Stomach (tissue), 9 donors: ENCODE results near the gene FAM193A. TPM values are rescaled to one million over a fixed set of nuclear protein-coding genes. Genes with fewer than 3 reads are reported as not detected.

Source experiments
- DNase-seq, 2 donors: peaks; one replicate each; pipeline versions ENCODE4 v3.0.0 to v3.0.0-alpha.2; 2013 to 2019
- H3K27ac ChIP-seq, 5 donors: fragments of 200-600 bp in 4 of 5; sonication (generic) in 4 of 5; one replicate each; pipeline ENCODE4 v1.5.1; 2013 to 2019; ENCODE audit warnings: mild to moderate bottlenecking in 1 of 5, moderate library complexity in 1 of 5
- H3K27me3 ChIP-seq, 3 donors: fragments of 200-600 bp; sonication (generic); one replicate each; pipeline ENCODE4 v1.5.1; 2017 to 2019; ENCODE audit warnings: mixed run types in 1 of 3
- H3K36me3 ChIP-seq, 4 donors: fragments of 200-600 bp; sonication (generic); 1 replicate in 3 of 4; 2 replicates in 1 of 4; pipeline ENCODE4 v1.5.1; 2016 to 2019
- H3K4me1 ChIP-seq, 4 donors: fragments of 200-600 bp; sonication (generic); one replicate each; pipeline ENCODE4 v1.5.1; 2016 to 2019
- H3K4me3 ChIP-seq, 4 donors: fragments of 200-600 bp; sonication (generic) in 3 of 4; one replicate each; pipeline ENCODE4 v1.5.1; 2016 to 2019; ENCODE audit warnings: mild to moderate bottlenecking in 1 of 4
- H3K9me3 ChIP-seq, 4 donors: fragments of 200-600 bp; sonication (generic); one replicate each; pipeline ENCODE4 v1.5.1; 2016 to 2019
- EP300 ChIP-seq: sonication (generic); formaldehyde crosslinking; IDR thresholded peaks from one replicate; pipeline ENCODE4 v1.6.1; 2017; ENCODE audit warnings: antibody characterized with exemption
- POLR2A ChIP-seq, 4 donors: fragments of 450-650 bp; IDR thresholded peaks; one replicate each; pipeline ENCODE4 v1.6.1; 2016; ENCODE audit warnings: antibody characterized with exemption in 4 of 4, control low read depth in 2 of 4, mild to moderate bottlenecking in 1 of 4, moderate library complexity in 1 of 4
- POLR2AphosphoS5 ChIP-seq, 3 donors: sonication (generic); formaldehyde crosslinking; IDR thresholded peaks; one replicate each; pipeline ENCODE4 v1.6.1; 2016; ENCODE audit warnings: antibody characterized with exemption in 3 of 3
- WGBS, 5 donors: extraction: QIAGEN DNeasy Blood & Tissue Kit in 3 of 5; methylation state at CpG; one replicate each; pipeline versions ENCODE4 v1.1.5 to v1.1.7; 2013 to 2018; 5-methylcytosine and 5-hydroxymethylcytosine counted together
- intact Hi-C: fragments of 100-400 bp; cut with DNase I; formaldehyde crosslinking; loops from one replicate; pipeline ENCODE4 v1.15.1; 2023; ENCODE audit warnings: low total_unique reads
- polyA plus RNA-seq, 3 donors: library from polyadenylated mRNA; stranded (reverse); fragments of 200-250 nt; gene quantifications; one replicate each; pipeline ENCODE4 v1.2.3, GENCODE V29; 2013
- total RNA-seq, 5 donors: library from RNA; depleted of rRNA; stranded (reverse); fragments of >200 nt; gene quantifications; one replicate each; pipeline versions ENCODE4 v1.1.0 to v1.2.3, GENCODE V29; 2014 to 2016
- TF ChIP-seq, protein P1 (sequence below), 7 experiments: fragments of 450-650 bp in 4 of 7; fragments of 200-600 bp in 3 of 7; sonication (generic) in 3 of 7; IDR thresholded peaks; one replicate each; pipeline ENCODE4 v1.5.1; 2016 to 2019; ENCODE audit warnings: antibody characterized with exemption in 7 of 7, control low read depth in 2 of 7, mild to moderate bottlenecking in 1 of 7
- donor health status: healthy with polysubstance abuse.
- donor health status: Bipolar disorder and iron deficiency.
- donor health status: healthy.

The FAM193A gene
- total and polyA plus RNA-seq, 8 donors: 4.9 to 107 (median 26.0) TPM

DNA sequence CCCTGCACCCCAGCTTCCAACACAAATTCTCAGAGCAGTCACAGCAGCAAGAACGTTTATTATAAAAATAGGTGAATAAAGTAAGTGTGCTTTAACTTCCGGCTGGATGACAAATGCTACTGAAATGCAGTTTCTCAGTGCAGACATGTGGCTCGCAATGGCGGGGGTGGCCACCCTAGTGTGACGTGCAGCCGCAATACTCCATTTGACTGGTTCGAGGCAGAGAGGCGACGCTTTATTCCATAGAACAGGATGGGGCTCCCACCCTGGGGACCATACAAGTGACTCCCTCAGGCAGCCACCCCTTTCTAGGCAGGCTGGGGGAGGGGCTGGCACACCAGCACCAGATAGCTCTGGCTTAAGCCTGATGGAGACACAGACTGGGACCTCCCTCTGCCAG lies 205.2 kb downstream of the FAM193A start:
- WGBS, 5 donors: 88 to 89% (median 88%) methylated on average over 9 of the region's 9 CpGs
- no peak for DNase-seq
- peaks cover 49 to 63% (median 57%) of the 10 kb centered on the region in 4 donors for H3K36me3 ChIP-seq

DNA sequence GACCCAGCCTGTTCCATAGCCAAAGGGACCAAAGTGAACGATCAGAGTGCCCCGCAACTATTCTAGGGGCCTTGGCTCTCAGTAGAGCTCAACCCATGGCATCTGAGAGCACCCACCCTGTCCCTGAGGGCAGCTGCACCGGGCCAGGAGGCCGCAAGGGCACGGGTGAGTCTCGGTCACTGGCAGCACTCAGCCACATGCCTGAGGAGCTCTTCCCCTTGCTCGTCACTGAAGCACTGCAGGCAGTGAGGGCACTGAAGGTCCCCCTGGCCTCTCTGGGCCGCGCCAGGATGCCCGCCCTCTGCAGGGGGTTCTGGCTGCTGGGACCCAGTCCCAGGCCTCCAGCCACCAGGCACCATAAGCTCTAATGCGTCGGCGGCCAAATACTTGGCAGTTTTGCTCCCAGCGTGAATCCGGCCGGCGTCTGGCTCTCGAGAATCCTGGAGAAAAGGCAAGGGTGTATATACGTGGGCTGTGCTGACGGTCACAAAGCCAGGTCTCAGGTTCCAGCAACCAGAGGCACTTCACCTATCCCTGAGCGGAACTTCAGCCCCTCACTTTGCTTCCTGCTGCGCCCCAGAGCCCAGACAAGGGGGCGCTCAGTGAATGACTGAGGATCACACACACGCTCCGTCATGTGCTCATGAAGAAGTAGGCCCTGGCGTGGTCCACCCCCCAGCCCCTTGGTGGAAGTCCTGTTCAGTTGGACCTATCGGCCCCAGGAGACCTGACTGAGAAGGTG lies 205.8 kb downstream of the FAM193A start:
- no peaks in the 10 kb centered on the region for H3K9me3 ChIP-seq
- TF ChIP-seq POLR2A (IDR thresholded peaks at IDR 0.05): no peak
- H3K27ac ChIP-seq: no peak overlapping the region
- no peak overlapping the region for H3K4me3 ChIP-seq
- H3K4me1 ChIP-seq: peaks cover 6 to 32% (median 12%) of the 10 kb centered on the region in 4 donors
- WGBS, 5 donors: 91 to 95% (median 94%) methylated on average over 20 to 27 of the region's 27 CpGs
- peaks cover 56 to 69% (median 63%) of the 10 kb centered on the region in 4 donors for H3K36me3 ChIP-seq
- DNase-seq: no peak
- intact Hi-C loops: no loop called here
- no peaks in the 10 kb centered on the region for H3K27me3 ChIP-seq

More for the DNA sequence above, 205.2 kb downstream of the FAM193A start:
- intact Hi-C loops: no loop called here
- TF ChIP-seq, protein P1, sequence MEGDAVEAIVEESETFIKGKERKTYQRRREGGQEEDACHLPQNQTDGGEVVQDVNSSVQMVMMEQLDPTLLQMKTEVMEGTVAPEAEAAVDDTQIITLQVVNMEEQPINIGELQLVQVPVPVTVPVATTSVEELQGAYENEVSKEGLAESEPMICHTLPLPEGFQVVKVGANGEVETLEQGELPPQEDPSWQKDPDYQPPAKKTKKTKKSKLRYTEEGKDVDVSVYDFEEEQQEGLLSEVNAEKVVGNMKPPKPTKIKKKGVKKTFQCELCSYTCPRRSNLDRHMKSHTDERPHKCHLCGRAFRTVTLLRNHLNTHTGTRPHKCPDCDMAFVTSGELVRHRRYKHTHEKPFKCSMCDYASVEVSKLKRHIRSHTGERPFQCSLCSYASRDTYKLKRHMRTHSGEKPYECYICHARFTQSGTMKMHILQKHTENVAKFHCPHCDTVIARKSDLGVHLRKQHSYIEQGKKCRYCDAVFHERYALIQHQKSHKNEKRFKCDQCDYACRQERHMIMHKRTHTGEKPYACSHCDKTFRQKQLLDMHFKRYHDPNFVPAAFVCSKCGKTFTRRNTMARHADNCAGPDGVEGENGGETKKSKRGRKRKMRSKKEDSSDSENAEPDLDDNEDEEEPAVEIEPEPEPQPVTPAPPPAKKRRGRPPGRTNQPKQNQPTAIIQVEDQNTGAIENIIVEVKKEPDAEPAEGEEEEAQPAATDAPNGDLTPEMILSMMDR (IDR thresholded peaks at IDR 0.05): no peak
- no peak for TF ChIP-seq POLR2AphosphoS5 (IDR thresholded peaks at IDR 0.05)
- TF ChIP-seq POLR2A (IDR thresholded peaks at IDR 0.05): no peak
- TF ChIP-seq EP300: no peak
- no peak overlapping the region for H3K4me3 ChIP-seq
- peak overlapping the region in 1 of 5 donors; percentile 4 for H3K27ac ChIP-seq
- no peaks in the 10 kb centered on the region for H3K9me3 ChIP-seq
- peaks cover 2 to 26% (median 8%) of the 10 kb centered on the region in 4 donors for H3K4me1 ChIP-seq
- no peaks in the 10 kb centered on the region for H3K27me3 ChIP-seq

GRCh38 chr4:2742823-2743517 lies 206.5 kb downstream of the FAM193A start:
- H3K27ac ChIP-seq: no peak overlapping the region
- H3K4me1 ChIP-seq: peaks cover 6 to 38% (median 12%) of the 10 kb centered on the region in 4 donors
- WGBS, 5 donors: 73 to 86% (median 76%) methylated on average over 5 to 6 of the region's 6 CpGs
- H3K27me3 ChIP-seq: no peaks in the 10 kb centered on the region
- H3K9me3 ChIP-seq: no peaks in the 10 kb centered on the region
- H3K36me3 ChIP-seq: peaks cover 60 to 75% (median 70%) of the 10 kb centered on the region in 4 donors
- TF ChIP-seq POLR2A (IDR thresholded peaks at IDR 0.05) (no peak), EP300 (no peak), POLR2AphosphoS5 (IDR thresholded peaks at IDR 0.05) (no peak)
- TF ChIP-seq, protein P1 (IDR thresholded peaks at IDR 0.05): no peak
- intact Hi-C loops: no loop called here
- no peak overlapping the region for H3K4me3 ChIP-seq
- no peak for DNase-seq

GRCh38 chr4:2743518-2744445 lies 207.3 kb downstream of the FAM193A start:
- Histone ChIP-seq H3K4me1 (peaks cover 6 to 38% (median 12%) of the 10 kb centered on the region in 4 donors), H3K9me3 (no peaks in the 10 kb centered on the region), H3K36me3 (peaks cover 60 to 75% (median 71%) of the 10 kb centered on the region in 4 donors), H3K27ac (peak overlapping the region in 2 of 5 donors; percentile 12 to 26), H3K27me3 (no peaks in the 10 kb centered on the region), H3K4me3 (no peak overlapping the region)
- WGBS, 5 donors: 75 to 82% (median 79%) methylated on average over 13 to 21 of the region's 21 CpGs
- intact Hi-C loops: no loop called here
- peak; percentile 23 to 46 for DNase-seq
- TF ChIP-seq POLR2AphosphoS5 (IDR thresholded peaks at IDR 0.05): no peak
- no peak for TF ChIP-seq POLR2A (IDR thresholded peaks at IDR 0.05)
- no peak for TF ChIP-seq EP300
- TF ChIP-seq, protein P1 (IDR thresholded peaks at IDR 0.05): no peak
